DMS153 (cell line): ENCODE results near the gene GJB4.
A peak's percentile ranks its signal among the peaks of the same experiment; 100 is the strongest.
"Not testable (repeated sequence)": the region's sequence is repeated elsewhere in the genome, so short reads cannot be mapped to it uniquely, and the experiment has no call there.

Experiments
- DNase-seq: peaks from one replicate; lab custom pipeline; 2025; lab: John Stamatoyannopoulos, UW

The GJB4 gene

GRCh38 chr1:34759503-34760357, at the start of gene GJB4:
TSS of gene GJB4 (plus strand) at chr1:34759740. CDS start at chr1:34761255, 1,515 bp downstream.
- no peak for DNase-seq

GRCh38 chr1:34710812-34711211, 48.7 kb upstream of the GJB4 start:
- DNase-seq = peak; percentile 76

- DNase-seq = peak; percentile 35
These were observed 48.1 kb upstream of the GJB4 start for GRCh38 chr1:34711485-34711884.

DNA sequence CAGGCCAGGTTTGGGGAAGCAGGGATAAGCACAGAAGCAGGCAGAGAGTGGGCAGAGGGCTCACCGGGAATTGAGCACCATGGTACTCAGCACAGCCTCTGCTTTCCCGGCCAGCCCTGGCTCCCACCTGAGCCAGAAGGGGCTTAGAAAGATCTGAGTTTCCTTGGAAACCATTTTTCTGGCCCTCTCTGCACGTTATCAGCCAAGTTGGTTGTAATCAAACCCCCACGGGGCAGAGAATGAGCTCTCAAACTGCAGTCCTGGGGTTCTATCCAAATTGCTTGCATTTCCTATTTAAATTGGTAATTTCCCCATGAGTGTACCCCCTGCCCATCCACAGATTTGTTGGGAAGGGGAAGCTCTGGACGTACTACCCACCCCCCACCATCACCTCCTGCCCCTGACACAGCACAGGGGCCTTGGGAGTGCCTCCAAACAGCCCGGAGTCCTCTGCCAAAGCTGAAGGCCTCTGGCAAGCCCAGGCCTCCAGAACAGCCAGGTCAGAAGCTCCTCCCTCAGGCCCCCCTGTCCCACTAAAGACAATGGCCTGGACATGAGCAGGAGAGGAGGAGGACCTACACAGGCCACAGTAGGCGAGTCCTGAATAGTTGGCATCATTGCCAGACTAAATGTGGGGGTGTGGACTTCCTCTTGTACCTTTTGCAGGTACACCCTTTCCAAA, 47.4 kb upstream of the GJB4 start:
- no peak for DNase-seq

- DNase-seq = no peak
These were observed 46.1 kb upstream of the GJB4 start for GRCh38 chr1:34713443-34713842.

DNA sequence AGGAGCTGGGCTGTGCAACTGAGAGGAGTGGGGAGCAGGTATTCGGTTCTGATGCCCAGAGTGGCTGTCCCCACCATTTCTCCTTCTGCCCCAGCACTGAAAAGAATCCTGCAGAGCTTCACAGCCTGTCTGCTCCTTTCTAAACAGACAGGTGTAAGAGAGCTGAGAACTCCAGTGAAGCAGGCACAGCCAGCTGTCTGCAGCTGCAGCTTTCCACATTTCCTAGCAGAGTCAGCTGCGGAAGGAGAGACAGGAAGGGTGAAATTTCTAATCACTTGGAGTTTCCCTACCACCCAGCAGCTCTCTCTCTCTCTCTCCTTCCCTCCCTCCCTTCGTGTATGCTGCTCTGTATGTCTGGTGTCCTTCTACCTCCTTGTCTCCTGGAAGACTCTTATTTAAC, 45.2 kb upstream of the GJB4 start:
- no peak for DNase-seq

DNA sequence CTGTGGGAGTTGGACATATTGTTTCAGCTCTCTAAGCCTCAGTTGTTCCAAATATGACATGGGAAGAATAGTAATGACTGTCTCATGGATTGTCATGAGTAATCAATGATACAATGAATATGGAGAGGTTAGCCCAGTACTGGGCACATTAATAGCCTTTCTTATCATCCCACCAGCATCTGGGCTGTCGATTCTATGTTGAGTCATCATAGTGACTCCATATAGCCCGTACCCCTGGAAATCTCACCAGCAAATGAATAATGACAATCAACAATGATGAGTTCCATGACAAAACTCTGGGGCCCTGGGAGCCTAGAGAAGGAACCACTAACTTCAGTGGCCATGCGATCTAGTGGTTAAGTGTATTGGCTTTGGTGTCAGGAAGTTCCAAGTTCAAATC, 44.4 kb upstream of the GJB4 start:
- DNase-seq = no peak

GRCh38 chr1:34721241-34721640, 38.3 kb upstream of the GJB4 start:
- DNase-seq = no peak

- DNase-seq = no peak
These were observed 37.7 kb upstream of the GJB4 start for GRCh38 chr1:34721646-34722355.

DNA sequence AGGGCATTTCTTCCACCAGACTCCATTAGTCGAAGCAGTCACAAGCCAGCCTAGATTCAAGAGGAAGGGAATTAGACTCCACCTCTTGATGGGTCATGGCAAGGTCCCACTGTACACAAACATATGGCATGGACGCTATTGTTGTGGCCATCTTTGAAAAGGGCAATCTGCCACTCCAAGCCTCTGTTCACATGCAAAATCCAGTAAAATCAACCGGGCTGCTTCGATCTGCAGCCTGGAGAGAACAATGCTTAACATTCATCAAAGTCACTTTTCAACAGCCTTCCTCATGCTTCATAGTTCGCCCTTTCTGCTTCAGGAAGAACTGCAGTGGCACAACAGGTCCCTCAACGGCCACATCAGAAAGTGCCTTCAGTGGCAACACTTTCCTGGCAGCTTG, 32.7 kb upstream of the GJB4 start:
- DNase-seq = peak; percentile 56

- DNase-seq = no peak
These were observed 29.1 kb upstream of the GJB4 start for GRCh38 chr1:34730485-34730884.

DNA sequence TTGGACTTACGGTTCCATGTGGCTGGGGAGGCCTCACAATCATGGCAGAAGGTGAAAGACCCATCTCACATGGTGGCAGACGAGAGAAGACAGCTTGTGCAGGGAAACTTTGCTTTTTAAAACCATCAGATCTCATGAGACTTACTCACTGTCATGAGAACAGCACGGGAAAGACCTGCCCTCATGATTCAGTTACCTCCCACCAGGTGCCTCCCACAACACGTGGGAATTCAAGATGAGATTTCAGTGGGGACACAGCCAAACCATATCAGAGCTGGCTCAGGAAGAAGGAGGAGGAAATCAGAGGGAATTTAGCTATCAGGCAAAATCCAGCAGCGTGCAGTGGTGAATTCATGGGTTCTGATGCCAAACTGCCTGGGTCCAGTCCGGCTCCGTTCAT, 26.7 kb upstream of the GJB4 start:
- not testable (repeated sequence) for DNase-seq

GRCh38 chr1:34736692-34737091, 22.8 kb upstream of the GJB4 start:
- DNase-seq = no peak

GRCh38 chr1:34737236-34737635, 22.3 kb upstream of the GJB4 start:
- DNase-seq = not testable (repeated sequence)

- DNase-seq = peak; percentile 39
These were observed 19.9 kb upstream of the GJB4 start for GRCh38 chr1:34739613-34740012.

DNA sequence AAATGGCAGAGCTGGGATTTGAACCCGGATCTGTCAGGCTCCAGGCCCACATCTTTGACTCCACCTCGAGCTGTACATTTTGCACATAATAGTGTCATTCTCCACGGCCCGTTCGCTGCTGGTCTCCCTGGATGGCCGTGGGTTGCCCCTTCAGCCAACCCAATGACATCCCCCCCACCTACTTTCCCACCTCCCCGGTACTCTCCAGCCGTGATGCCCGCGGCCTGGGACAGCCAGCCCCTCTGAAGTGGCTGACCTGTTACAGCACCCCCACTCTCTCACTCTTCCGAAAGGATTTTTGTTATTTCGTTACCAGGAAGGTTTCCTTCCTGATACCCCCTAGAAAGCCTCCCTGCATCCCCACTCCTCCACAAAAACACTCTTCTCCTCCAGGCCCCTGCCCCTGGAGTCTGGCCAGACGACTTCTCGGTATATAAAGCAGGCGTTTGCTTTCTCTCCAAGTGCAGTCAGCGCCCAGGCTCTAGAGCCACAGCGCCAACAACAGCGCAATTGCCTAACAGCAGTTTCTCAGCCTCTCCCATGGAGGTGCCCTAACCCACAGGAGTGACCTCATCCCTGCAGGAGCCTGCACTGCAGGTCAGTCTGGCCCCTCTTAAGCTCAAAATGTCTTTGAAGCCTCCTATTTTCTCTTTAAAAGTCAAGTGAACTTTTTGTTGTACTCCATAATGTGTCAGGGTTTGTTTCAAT, 19.2 kb upstream of the GJB4 start:
- peak; percentile 65 for DNase-seq

DNA sequence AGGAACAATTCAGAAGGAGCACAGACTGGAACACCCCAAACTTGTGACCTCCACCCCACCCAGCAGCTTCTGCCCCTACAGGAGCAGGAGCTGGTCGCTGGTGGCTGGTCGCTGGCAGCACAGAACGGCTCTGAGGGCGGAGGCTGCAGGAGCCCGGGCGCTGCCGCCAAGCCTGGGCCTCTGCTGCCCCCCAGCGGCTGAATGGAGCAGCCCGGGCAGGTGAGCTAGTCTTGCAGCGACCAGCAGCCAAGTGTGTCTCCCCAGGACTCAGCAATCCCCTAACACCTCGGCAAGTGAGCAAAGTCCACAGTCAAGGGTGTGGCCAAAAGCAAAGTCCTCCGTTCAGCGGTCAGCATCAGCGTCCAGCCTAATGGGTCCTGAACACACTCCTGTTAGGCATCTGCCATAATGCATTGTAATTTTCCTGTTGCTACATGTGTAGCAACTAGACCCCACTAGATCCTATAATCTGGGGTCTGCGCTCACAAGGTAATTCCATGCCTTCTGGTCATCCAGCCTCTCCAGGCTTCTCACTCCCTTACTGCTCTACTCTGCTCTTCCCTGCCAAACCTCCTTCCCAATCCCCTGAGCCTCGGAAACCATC, 16.8 kb upstream of the GJB4 start:
- DNase-seq = peak; percentile 67

GRCh38 chr1:34743775-34744174, 15.8 kb upstream of the GJB4 start:
- no peak for DNase-seq

DNA sequence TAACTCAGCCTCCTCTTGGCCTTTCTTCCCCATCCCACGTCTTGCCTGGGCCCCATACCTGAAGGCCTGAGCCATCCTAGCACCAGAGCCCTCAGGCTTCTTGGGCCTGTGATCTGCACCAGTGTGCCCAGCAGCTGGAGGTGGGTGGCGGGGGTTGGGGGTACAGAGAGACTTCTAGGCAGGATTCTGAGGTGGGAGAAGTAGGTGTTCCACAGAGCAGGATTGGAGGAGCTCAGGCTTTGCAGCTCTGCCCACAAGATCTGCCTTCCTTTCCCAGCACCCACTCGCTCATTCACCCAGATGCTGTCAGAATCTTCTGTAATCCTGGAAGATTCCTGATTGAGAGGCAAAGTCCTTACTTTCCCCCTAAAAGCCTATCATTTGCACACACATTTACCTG, 14.7 kb upstream of the GJB4 start:
- no peak for DNase-seq

DNA sequence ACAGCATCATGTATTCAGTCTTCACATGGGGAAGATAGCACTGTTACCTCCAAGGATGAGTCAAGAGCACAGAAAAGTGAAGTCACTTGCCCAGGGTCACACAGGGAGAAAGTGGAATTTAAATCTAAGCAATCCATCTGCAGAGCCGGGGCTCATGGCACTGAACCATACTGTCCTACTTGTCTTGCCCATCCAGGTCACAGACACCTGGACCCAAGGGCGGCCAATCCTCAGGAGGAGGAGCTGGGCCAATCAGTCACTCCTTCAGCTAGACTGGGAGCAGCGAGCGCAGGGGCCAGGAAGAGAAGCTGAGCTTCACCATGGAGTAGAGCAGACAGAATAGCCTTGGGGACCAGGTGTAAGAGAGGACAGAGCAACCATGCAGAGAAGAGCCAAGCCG, 13.9 kb upstream of the GJB4 start:
- DNase-seq = no peak

DNA sequence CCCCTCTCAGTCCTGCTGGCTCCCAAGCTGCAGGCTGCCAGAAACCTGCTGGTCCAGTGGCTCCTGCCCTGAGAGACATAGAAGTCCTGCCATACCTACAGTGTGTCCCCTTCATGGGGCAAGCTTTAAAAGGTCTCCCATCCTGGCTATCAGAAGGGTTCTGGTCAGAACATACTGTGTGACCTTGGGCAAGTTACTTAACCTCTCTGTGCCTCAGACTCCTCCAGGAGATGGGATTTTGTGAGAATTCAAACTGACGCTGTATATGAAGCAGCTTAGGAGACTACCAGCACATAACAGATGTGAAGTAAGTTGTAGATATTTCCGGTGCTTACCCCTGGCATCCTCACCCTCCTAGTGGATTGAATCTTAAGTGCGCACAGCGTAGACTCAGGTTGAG, 13.4 kb upstream of the GJB4 start:
- no peak for DNase-seq
